SU-DHL-6 (cell line): ENCODE measurements around the gene PMP22.

ENCODE experiments used
- H2AFZ ChIP-seq: fragments of 200-600 bp; sonication (generic); 2 replicates; pipeline ENCODE4 v1.6.1; 2014; ENCODE audit warnings: low read depth, mild to moderate bottlenecking, moderate library complexity, mixed read lengths, antibody characterized with exemption, low read length; ENCODE audit not compliant: severe bottlenecking
- H3F3A ChIP-seq: fragments of 200-600 bp; shearing (Covaris generic); 2 replicates; pipeline ENCODE4 v1.6.0; 2016; ENCODE audit warnings: antibody characterized with exemption, mild to moderate bottlenecking; ENCODE audit not compliant: insufficient read depth
- H3K27ac ChIP-seq: fragments of 200-600 bp; sonication (generic); 2 replicates; pipeline ENCODE4 v1.5.1; 2016; ENCODE audit warnings: low read depth, mild to moderate bottlenecking, low read length, moderate library complexity, mixed read lengths
- H3K27me3 ChIP-seq: fragments of 200-600 bp; sonication (generic), shearing (Covaris generic); 2 replicates; pipeline ENCODE4 v1.6.0; 2014; ENCODE audit warnings: mild to moderate bottlenecking, low read length
- H3K36me3 ChIP-seq: fragments of 200-600 bp; sonication (generic); 2 replicates; pipeline ENCODE4 v1.6.1; 2014; ENCODE audit warnings: mild to moderate bottlenecking, low read length, mixed read lengths
- H3K4me2 ChIP-seq: fragments of 300-600, 200-600 bp; shearing (Covaris generic), sonication (generic); 2 replicates; pipeline ENCODE4 v1.6.0; 2014; ENCODE audit warnings: low read length, low read depth, mild to moderate bottlenecking; ENCODE audit not compliant: poor library complexity, severe bottlenecking
- H3K4me3 ChIP-seq: fragments of 200-600 bp; sonication (generic); 2 replicates; pipeline ENCODE4 v1.5.1; 2014; ENCODE audit warnings: antibody characterized with exemption, low read length, mild to moderate bottlenecking, mixed read lengths; ENCODE audit not compliant: insufficient read depth, poor library complexity, severe bottlenecking
- H3K79me2 ChIP-seq: fragments of 200-600 bp; sonication (generic); 2 replicates; pipeline ENCODE4 v1.6.1; 2014; ENCODE audit warnings: mild to moderate bottlenecking, low read length, moderate library complexity; ENCODE audit not compliant: insufficient read depth
- H3K9ac ChIP-seq: fragments of 200-600 bp; sonication (generic); 2 replicates; pipeline ENCODE4 v1.7.0; 2014; ENCODE audit warnings: mild to moderate bottlenecking, low read length
- H3K9me2 ChIP-seq: fragments of 200-600 bp; sonication (generic); replicated peaks from 2 replicates; pipeline ENCODE4 v1.6.1; 2014; ENCODE audit warnings: low read length; ENCODE audit not compliant: insufficient read depth
- H3K9me3 ChIP-seq: fragments of 200-600 bp; sonication (generic); 2 replicates; pipeline ENCODE4 v1.6.1; 2014; ENCODE audit warnings: low read length, mixed read lengths; ENCODE audit not compliant: insufficient read depth
- H4K20me1 ChIP-seq: fragments of 200-600 bp; sonication (generic); 2 replicates; pipeline ENCODE4 v1.6.1; 2014; ENCODE audit warnings: low read depth, mild to moderate bottlenecking, antibody characterized with exemption, low read length, moderate library complexity, mixed read lengths
- CTCF ChIP-seq: fragments of 200-600 bp; sonication (generic); IDR thresholded peaks from one replicate; pipeline ENCODE4 v1.5.1; 2017; ENCODE audit warnings: antibody characterized with exemption, mild to moderate bottlenecking, low read length, moderate library complexity; ENCODE audit not compliant: insufficient read depth, poor library complexity, severe bottlenecking
- EZH2phosphoT487 ChIP-seq: fragments of 200-600 bp; sonication (generic), shearing (Covaris generic); conservative IDR thresholded peaks from 2 replicates; pipeline ENCODE4 v1.6.1; 2018; ENCODE audit warnings: mild to moderate bottlenecking, antibody characterized with exemption, low read length, moderate library complexity, mixed read lengths

Gene PMP22

GRCh38 chr17:15270628-15271381 lies 5.7 kb upstream of the PMP22 start:
- Histone ChIP-seq H2AFZ (no peak overlapping the region), H3K4me3 (no peak overlapping the region), H3K36me3 (no peaks in the 10 kb centered on the region), H3K27me3 (no peaks in the 10 kb centered on the region), H3K27ac (no peak overlapping the region), H3K9me3 (no peaks in the 10 kb centered on the region), H3K79me2 (no peaks in the 10 kb centered on the region), H3K4me2 (no peak overlapping the region), H3F3A (no peaks in the 10 kb centered on the region), H3K9ac (no peak overlapping the region), H3K9me2 (no peaks in the 10 kb centered on the region), H4K20me1 (no peaks in the 10 kb centered on the region)
- TF ChIP-seq EZH2phosphoT487: no peak
- TF ChIP-seq CTCF: no peak

DNA sequence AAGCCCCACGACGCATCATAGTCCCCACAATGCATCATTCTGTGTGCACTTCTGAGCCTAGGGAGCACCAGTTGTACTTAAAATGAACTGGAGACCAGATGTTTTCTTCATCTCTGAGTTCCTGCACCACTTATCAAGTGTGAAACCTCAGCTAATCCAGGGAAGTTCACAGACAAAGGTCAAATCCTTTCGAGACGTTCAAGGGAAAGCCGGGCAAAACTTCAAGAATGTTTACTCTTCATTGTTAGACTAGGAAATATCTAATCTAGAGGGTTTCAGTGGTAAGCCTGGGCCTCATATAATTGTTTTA lies 4.6 kb upstream of the PMP22 start:
- Histone ChIP-seq H3K27me3 (no peaks in the 10 kb centered on the region), H3K9ac (no peak overlapping the region), H2AFZ (no peak overlapping the region), H3K4me3 (no peak overlapping the region), H3K4me2 (no peak overlapping the region), H3K36me3 (no peaks in the 10 kb centered on the region), H3K9me2 (no peaks in the 10 kb centered on the region), H4K20me1 (no peaks in the 10 kb centered on the region), H3K9me3 (no peaks in the 10 kb centered on the region), H3F3A (no peaks in the 10 kb centered on the region), H3K27ac (no peak overlapping the region), H3K79me2 (no peaks in the 10 kb centered on the region)
- TF ChIP-seq CTCF: no peak
- TF ChIP-seq EZH2phosphoT487: no peak

GRCh38 chr17:15269087-15269779 lies 4.1 kb upstream of the PMP22 start:
- Histone ChIP-seq H3K9me2 (no peaks in the 10 kb centered on the region), H3K4me2 (no peak overlapping the region), H3K36me3 (no peaks in the 10 kb centered on the region), H2AFZ (no peak overlapping the region), H3K79me2 (no peaks in the 10 kb centered on the region), H3K27ac (no peak overlapping the region), H3K27me3 (no peaks in the 10 kb centered on the region), H3K4me3 (no peak overlapping the region), H4K20me1 (no peaks in the 10 kb centered on the region), H3K9ac (no peak overlapping the region), H3F3A (no peaks in the 10 kb centered on the region), H3K9me3 (no peaks in the 10 kb centered on the region)
- TF ChIP-seq EZH2phosphoT487 (no peak), CTCF (no peak)
